Neutrophil (primary cell): ENCODE measurements around the gene BAX.
A peak's percentile ranks its signal among the peaks of the same experiment; 100 is the strongest.
"Not testable (repeated sequence)": the region's sequence is repeated elsewhere in the genome, so short reads cannot be mapped to it uniquely, and the experiment has no call there.

Source experiments
- H3K27ac ChIP-seq: fragments of 200-600 bp; sonication (generic); 2 replicates; pipeline ENCODE4 v1.5.1; 2016; ENCODE audit warnings: mild to moderate bottlenecking, moderate library complexity
- H3K27me3 ChIP-seq: fragments of 200-600 bp; sonication (generic); 2 replicates; pipeline ENCODE4 v1.6.0; 2016; ENCODE audit warnings: mild to moderate bottlenecking
- H3K36me3 ChIP-seq: fragments of 200-600 bp; sonication (generic); 2 replicates; pipeline ENCODE4 v1.5.1; 2017
- H3K4me1 ChIP-seq, 2 experiments: fragments of 200-600 bp in 1 of 2; sonication (generic) in 1 of 2; 1 replicate in 1 of 2; 2 replicates in 1 of 2; pipeline versions ENCODE4 v1.5.1 to v1.6.1; 2013 to 2016; ENCODE audit warnings: low read depth in 1 of 2, low read length in 1 of 2, mild to moderate bottlenecking in 1 of 2, moderate library complexity in 1 of 2; ENCODE audit not compliant: control insufficient read depth in 1 of 2, insufficient read depth in 1 of 2
- H3K4me3 ChIP-seq, 2 experiments: fragments of 200-600 bp in 1 of 2; sonication (generic) in 1 of 2; 1 replicate in 1 of 2; 2 replicates in 1 of 2; pipeline ENCODE4 v1.5.1; 2013 to 2016; ENCODE audit warnings: low read depth in 1 of 2, low read length in 1 of 2, mild to moderate bottlenecking in 1 of 2, moderate library complexity in 1 of 2
- H3K9me3 ChIP-seq: fragments of 200-600 bp; sonication (generic); 2 replicates; pipeline ENCODE4 v1.5.1; 2016
- CTCF ChIP-seq: fragments of 200-600 bp; sonication (generic); IDR thresholded peaks from 2 replicates; pipeline ENCODE4 v1.5.1; 2016; ENCODE audit warnings: antibody characterized with exemption

The BAX gene

GRCh38 chr19:48954595-48955307, at the start of gene BAX:
BAX (plus strand) TSS chr19:48954875; CDS start chr19:48954929, 54 bp downstream.
- TF ChIP-seq CTCF: no peak
- Histone ChIP-seq H3K9me3 (no peaks in the 10 kb centered on the region), H3K27me3 (no peaks in the 10 kb centered on the region), H3K4me1 (peaks cover 21 to 27% of the 10 kb centered on the region in 2 experiments), H3K36me3 (no peaks in the 10 kb centered on the region), H3K27ac (peak within 1 kb of the TSS; percentile 75), H3K4me3 (peak within 1 kb of the TSS; percentile 75 to 88)

- Histone ChIP-seq H3K9me3 (no peaks in the 10 kb centered on the region), H3K36me3 (peaks cover 65% of the 10 kb centered on the region), H3K4me3 (no peak overlapping the region), H3K27ac (no peak overlapping the region), H3K27me3 (no peaks in the 10 kb centered on the region), H3K4me1 (peaks cover 14 to 17% of the 10 kb centered on the region in 2 experiments)
- TF ChIP-seq CTCF: no peak
Observed at GRCh38 chr19:48905664-48906063, 49.0 kb upstream of the BAX start.

GRCh38 chr19:48906324-48906723, 48.4 kb upstream of the BAX start:
- H3K9me3 ChIP-seq: no peaks in the 10 kb centered on the region
- H3K4me1 ChIP-seq: peaks cover 7 to 11% of the 10 kb centered on the region in 2 experiments
- H3K27me3 ChIP-seq: no peaks in the 10 kb centered on the region
- H3K27ac ChIP-seq: no peak overlapping the region
- H3K4me3 ChIP-seq: no peak overlapping the region
- TF ChIP-seq CTCF: no peak
- H3K36me3 ChIP-seq: peaks cover 71% of the 10 kb centered on the region

- no peaks in the 10 kb centered on the region for H3K27me3 ChIP-seq
- no peak overlapping the region for H3K27ac ChIP-seq
- TF ChIP-seq CTCF: no peak
- H3K4me3 ChIP-seq: no peak overlapping the region
- H3K9me3 ChIP-seq: no peaks in the 10 kb centered on the region
- peaks cover 85% of the 10 kb centered on the region for H3K36me3 ChIP-seq
- H3K4me1 ChIP-seq: no peaks in the 10 kb centered on the region
Observed at GRCh38 chr19:48907671-48908070, 47.0 kb upstream of the BAX start.

- H3K27me3 ChIP-seq, H3K4me1 ChIP-seq, H3K9me3 ChIP-seq, H3K27ac ChIP-seq, H3K4me3 ChIP-seq: not testable (repeated sequence)
- peaks cover 97% of the 10 kb centered on the region for H3K36me3 ChIP-seq
Observed at GRCh38 chr19:48909424-48910077, 45.1 kb upstream of the BAX start.

GRCh38 chr19:48910803-48911202, 43.9 kb upstream of the BAX start:
- no peak overlapping the region for H3K27ac ChIP-seq
- peaks cover 97% of the 10 kb centered on the region for H3K36me3 ChIP-seq

More at GRCh38 chr19:48910803-48911202, 43.9 kb upstream of the BAX start:
- Histone ChIP-seq H3K9me3 (no peaks in the 10 kb centered on the region), H3K4me3 (no peak overlapping the region), H3K4me1 (no peaks in the 10 kb centered on the region), H3K27me3 (no peaks in the 10 kb centered on the region)
- TF ChIP-seq CTCF: no peak
